HEK293T (cell line): ENCODE data around the gene SPACA5B.
"Not testable (repeated sequence)": the region's sequence is repeated elsewhere in the genome, so short reads cannot be mapped to it uniquely, and the experiment has no call there.

ENCODE experiments used
- ARNT ChIP-seq: fragments of 450-650 bp; IDR thresholded peaks from 2 replicates; pipeline ENCODE4 v1.6.1; 2017; ENCODE audit warnings: mild to moderate bottlenecking
- BHLHE40 ChIP-seq: fragments of 450-650 bp; IDR thresholded peaks from 2 replicates; pipeline ENCODE4 v1.6.1; 2016; ENCODE audit warnings: mild to moderate bottlenecking, moderate library complexity, borderline replicate concordance
- FOXK2 ChIP-seq: fragments of 450-650 bp; IDR thresholded peaks from 2 replicates; pipeline ENCODE4 v1.6.1; 2016; ENCODE audit warnings: mild to moderate bottlenecking
- HDGF ChIP-seq: fragments of 450-650 bp; IDR thresholded peaks from 2 replicates; pipeline ENCODE4 v1.6.1; 2017; ENCODE audit warnings: antibody characterized with exemption, borderline replicate concordance
- L3MBTL2 ChIP-seq: fragments of 450-650 bp; conservative IDR thresholded peaks from 2 replicates; pipeline ENCODE4 v1.6.1; 2016; ENCODE audit warnings: mild to moderate bottlenecking
- LEF1 ChIP-seq: fragments of 450-650 bp; IDR thresholded peaks from 2 replicates; pipeline ENCODE4 v1.6.1; 2017; ENCODE audit warnings: mild to moderate bottlenecking, borderline replicate concordance
- SUZ12 ChIP-seq: fragments of 450-650 bp; IDR thresholded peaks from 2 replicates; pipeline ENCODE4 v1.6.1; 2016; ENCODE audit warnings: mild to moderate bottlenecking

- not testable (repeated sequence) for TF ChIP-seq SUZ12, ARNT, FOXK2, LEF1, L3MBTL2, BHLHE40, HDGF
Measured at GRCh38 chrX:48092558-48092957, 37.9 kb upstream of the SPACA5B start.
